Small intestine (tissue), 7 donors: ENCODE data around the gene CYP2W1. TPM values are rescaled to one million over a fixed set of nuclear protein-coding genes. Genes with fewer than 3 reads are reported as not detected.

ENCODE experiments used
- DNase-seq, 2 donors: peaks; one replicate each; pipeline versions ENCODE4 v3.0.0 to v3.0.0-alpha.2; 2013
- FAIRE-seq: peaks from 2 replicates; lab custom pipeline; 2012; peaks lifted over from hg19 to GRCh38; lab: Jason Lieb, UNC
- H3K27ac ChIP-seq, 3 donors: one replicate each; pipeline ENCODE4 v1.5.1; 2013; ENCODE audit warnings: low read length in 2 of 3, mild to moderate bottlenecking in 2 of 3, control low read depth in 1 of 3, inconsistent platforms in 1 of 3, low read depth in 1 of 3, moderate library complexity in 1 of 3
- H3K27me3 ChIP-seq, 3 donors: one replicate each; pipeline ENCODE4 v1.6.1; 2013; ENCODE audit warnings: low read length in 3 of 3, inconsistent platforms in 1 of 3; ENCODE audit not compliant: control insufficient read depth in 3 of 3, insufficient read depth in 3 of 3
- H3K36me3 ChIP-seq, 3 donors: one replicate each; pipeline ENCODE4 v1.6.1; 2013; ENCODE audit warnings: low read length in 3 of 3, inconsistent platforms in 1 of 3, low read depth in 1 of 3, mild to moderate bottlenecking in 1 of 3, moderate library complexity in 1 of 3; ENCODE audit not compliant: control insufficient read depth in 3 of 3, insufficient read depth in 2 of 3
- H3K4me1 ChIP-seq, 3 donors: one replicate each; pipeline ENCODE4 v1.6.1; 2013; ENCODE audit warnings: low read length in 2 of 3, inconsistent platforms in 1 of 3, low read depth in 1 of 3, mild to moderate bottlenecking in 1 of 3, moderate library complexity in 1 of 3; ENCODE audit not compliant: control insufficient read depth in 3 of 3, insufficient read depth in 2 of 3
- H3K4me3 ChIP-seq, 3 donors: one replicate each; pipeline ENCODE4 v1.5.1; 2013; ENCODE audit warnings: low read length in 3 of 3, control low read depth in 1 of 3, inconsistent platforms in 1 of 3, low read depth in 1 of 3, mild to moderate bottlenecking in 1 of 3, moderate library complexity in 1 of 3
- H3K9me3 ChIP-seq, 2 donors: one replicate each; pipeline ENCODE4 v1.6.1; 2013; ENCODE audit warnings: low read depth in 1 of 2, low read length in 1 of 2; ENCODE audit not compliant: control insufficient read depth in 2 of 2, insufficient read depth in 1 of 2
- WGBS, 3 donors: extraction: QIAGEN DNeasy Blood & Tissue Kit; methylation state at CpG; one replicate each; pipeline ENCODE4 v1.1.7; 2013; 5-methylcytosine and 5-hydroxymethylcytosine counted together
- polyA plus RNA-seq, 4 donors: library from polyadenylated mRNA; stranded (reverse) in 3 of 4; unstranded in 1 of 4; fragments of 200-250 nt in 3 of 4; fragments of 120-200 nt in 1 of 4; gene quantifications; one replicate each; pipeline versions ENCODE4 v1.2.1 to v1.2.3, GENCODE V29; 2013
- donor health status: healthy with polysubstance abuse.
- donor health status: control.
- donor health status: control.
- donor health status: Bipolar disorder and iron deficiency.
- donor health status: healthy.

Gene CYP2W1
- polyA plus RNA-seq, 4 donors = 0.81 to 1,098 (median 1.1) TPM

DNA sequence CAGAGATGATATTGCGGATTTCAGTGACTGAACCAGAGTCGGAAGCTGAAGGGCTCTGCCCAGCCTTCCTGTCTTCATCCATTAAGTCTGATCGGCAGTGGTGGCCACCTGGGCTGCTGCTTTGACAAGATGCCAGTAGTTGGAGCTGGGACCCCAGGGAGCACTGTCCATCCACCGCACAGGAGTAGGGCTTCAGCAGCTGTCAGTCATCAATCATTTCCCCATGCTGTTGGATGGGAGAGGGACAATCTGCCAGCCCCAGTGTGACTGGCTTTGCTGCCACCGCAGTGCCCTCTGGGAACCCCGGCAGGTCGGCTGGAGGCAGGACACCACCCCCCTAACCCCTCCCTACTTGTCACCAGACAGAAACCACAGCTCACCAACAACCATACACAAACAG lies 38.4 kb downstream of the CYP2W1 start:
- 89 to 97% (median 96%) methylated on average over 7 of the region's 7 CpGs for WGBS, 3 donors
- no peak overlapping the region for H3K4me3 ChIP-seq
- no peak overlapping the region for H3K27ac ChIP-seq
- no peaks in the 10 kb centered on the region for H3K4me1 ChIP-seq
- no peak for DNase-seq
- H3K27me3 ChIP-seq = no peaks in the 10 kb centered on the region
- H3K9me3 ChIP-seq = peaks cover 0 to 19% of the 10 kb centered on the region in 2 donors
- H3K36me3 ChIP-seq = peaks cover 0 to 86% (median 0%) of the 10 kb centered on the region in 3 donors
- FAIRE-seq = no peak

DNA sequence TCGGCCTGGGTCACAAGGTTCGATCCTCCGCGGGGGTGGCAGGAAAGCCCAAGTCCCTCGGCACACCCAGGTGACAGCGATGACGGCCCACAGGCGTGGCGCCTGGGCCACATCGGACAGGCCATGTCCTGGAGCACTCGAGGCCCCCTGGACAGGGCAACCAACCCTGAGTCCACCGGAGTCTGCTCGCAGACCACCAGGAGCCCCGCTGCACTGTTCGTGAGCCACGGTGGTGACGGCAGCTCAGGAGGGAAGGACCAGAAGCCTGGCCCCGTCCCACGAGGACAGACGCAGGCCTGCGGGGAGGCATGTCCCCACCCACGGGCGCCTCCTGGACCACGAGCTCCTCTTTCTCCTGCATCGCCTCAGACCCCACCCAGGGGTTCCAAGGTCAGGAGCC lies 39.0 kb downstream of the CYP2W1 start:
- Histone ChIP-seq H3K27ac (no peak overlapping the region), H3K4me3 (no peak overlapping the region), H3K9me3 (peaks cover 0 to 19% of the 10 kb centered on the region in 2 donors), H3K27me3 (no peaks in the 10 kb centered on the region), H3K4me1 (peaks cover 0 to under 1% (median 0%) of the 10 kb centered on the region in 3 donors), H3K36me3 (peaks cover 0 to 90% (median 0%) of the 10 kb centered on the region in 3 donors)
- FAIRE-seq (no peak), DNase-seq (no peak)
- WGBS, 3 donors = 94 to 98% (median 96%) methylated on average over 19 to 25 of the region's 25 CpGs

DNA sequence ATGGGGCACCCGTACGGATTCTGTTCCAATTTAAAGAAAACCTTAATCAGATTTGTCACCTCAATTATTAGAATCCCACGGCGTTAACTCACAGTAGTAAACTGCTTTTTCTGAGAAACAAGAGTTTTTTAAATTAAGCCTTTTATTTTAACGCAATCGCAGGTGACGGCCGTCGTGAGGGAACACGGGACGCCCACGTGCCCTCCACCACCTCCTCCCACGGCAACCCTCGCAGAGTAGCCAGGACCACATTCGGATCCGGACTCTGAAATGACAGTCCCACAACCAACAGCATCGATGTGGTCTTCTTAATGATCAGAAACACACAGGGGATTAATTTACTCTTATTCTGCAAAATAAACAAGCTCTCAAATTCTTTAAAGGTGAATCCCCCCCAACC lies 39.4 kb downstream of the CYP2W1 start:
- FAIRE-seq (no peak), DNase-seq (no peak)
- H3K27ac ChIP-seq = no peak overlapping the region
- H3K36me3 ChIP-seq = peaks cover 0 to 86% (median 0%) of the 10 kb centered on the region in 3 donors
- no peak overlapping the region for H3K4me3 ChIP-seq
- peaks cover 0 to 4% (median under 1%) of the 10 kb centered on the region in 3 donors for H3K4me1 ChIP-seq
- WGBS, 3 donors = 96 to 98% (median 97%) methylated on average over 17 of the region's 17 CpGs
- peaks cover 0 to 19% of the 10 kb centered on the region in 2 donors for H3K9me3 ChIP-seq
- no peaks in the 10 kb centered on the region for H3K27me3 ChIP-seq

DNA sequence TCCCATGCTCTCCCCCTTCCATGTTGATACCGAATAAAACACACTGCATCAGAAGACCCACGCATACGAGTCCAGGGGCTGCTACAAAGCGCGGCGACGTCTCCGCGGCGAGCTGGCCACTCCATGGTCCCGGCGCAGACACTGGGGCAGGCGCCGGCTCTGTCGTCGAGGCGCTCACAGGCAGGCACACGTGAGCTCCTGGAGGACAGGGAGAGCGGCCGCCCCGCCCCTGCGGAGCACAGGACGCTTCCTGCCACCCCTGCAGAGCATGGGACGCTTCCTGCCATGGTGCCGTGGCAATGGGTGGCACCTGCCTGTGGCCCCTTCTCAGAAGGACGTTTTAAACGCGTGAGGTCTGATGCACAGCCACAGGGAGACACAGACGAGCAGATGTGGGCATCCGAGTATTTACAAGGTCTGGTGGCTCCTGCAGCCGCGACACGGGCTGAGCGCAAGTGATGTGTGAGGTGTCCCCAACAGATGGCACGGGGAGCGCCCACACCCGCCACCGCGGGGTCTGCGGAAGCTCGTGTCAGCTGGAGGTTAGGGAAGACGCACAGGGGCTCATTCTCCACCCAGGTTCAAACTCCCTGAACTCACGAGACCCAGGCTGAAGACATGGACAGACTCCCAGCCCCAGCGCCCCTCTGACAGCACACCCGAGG lies 40.0 kb downstream of the CYP2W1 start:
- no peak for FAIRE-seq
- no peak for DNase-seq
- Histone ChIP-seq H3K9me3 (peaks cover 0 to 19% of the 10 kb centered on the region in 2 donors), H3K27ac (no peak overlapping the region), H3K4me1 (peaks cover 0 to 6% (median 3%) of the 10 kb centered on the region in 3 donors), H3K27me3 (no peaks in the 10 kb centered on the region), H3K36me3 (peaks cover 0 to 82% (median 0%) of the 10 kb centered on the region in 3 donors), H3K4me3 (no peak overlapping the region)
- WGBS, 3 donors = 89 to 94% (median 91%) methylated on average over 45 of the region's 45 CpGs

DNA sequence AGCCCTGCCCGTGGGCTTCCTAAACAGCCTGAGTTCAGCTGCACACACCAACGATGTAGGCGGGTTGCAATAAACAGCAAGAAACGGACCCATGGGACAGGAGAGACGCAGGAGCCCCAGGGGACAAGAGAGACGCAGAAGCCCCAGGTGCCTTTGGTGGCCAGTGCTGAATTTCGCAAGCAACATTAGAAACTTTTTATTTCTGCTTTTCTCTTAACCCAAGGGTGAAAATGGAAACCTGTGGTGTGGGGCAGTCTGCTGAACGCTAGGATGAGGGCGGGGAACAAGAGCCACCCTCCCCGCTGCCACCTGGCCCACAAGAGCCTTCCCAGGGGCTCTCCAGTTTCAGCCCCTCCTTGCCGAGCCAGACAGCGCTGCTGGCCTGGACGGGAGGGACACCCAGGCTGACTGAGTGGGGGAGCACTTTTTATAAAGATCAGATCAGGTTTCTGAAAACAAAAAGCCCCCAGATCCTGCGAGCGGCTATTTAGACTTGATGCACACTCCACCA lies 41.4 kb downstream of the CYP2W1 start:
- Histone ChIP-seq H3K4me1 (peaks cover 1 to 15% (median 3%) of the 10 kb centered on the region in 3 donors), H3K9me3 (peaks cover 0 to 19% of the 10 kb centered on the region in 2 donors), H3K27me3 (no peaks in the 10 kb centered on the region), H3K36me3 (peaks cover 0 to 74% (median 0%) of the 10 kb centered on the region in 3 donors), H3K27ac (peak overlapping the region in 1 of 3 donors; percentile 32), H3K4me3 (no peak overlapping the region)
- WGBS, 3 donors = 76 to 83% (median 80%) methylated on average over 15 of the region's 15 CpGs
- DNase-seq = no peak
- FAIRE-seq = no peak

- WGBS, 3 donors = 88 to 93% (median 90%) methylated on average over 23 to 25 of the region's 25 CpGs
- Histone ChIP-seq H3K4me3 (no peak overlapping the region), H3K27me3 (no peaks in the 10 kb centered on the region), H3K27ac (no peak overlapping the region), H3K4me1 (peaks cover 1 to 17% (median 3%) of the 10 kb centered on the region in 3 donors), H3K9me3 (peaks cover 0 to 19% of the 10 kb centered on the region in 2 donors), H3K36me3 (peaks cover 0 to 72% (median 0%) of the 10 kb centered on the region in 3 donors)
- FAIRE-seq (no peak), DNase-seq (no peak)
Observed at GRCh38 chr7:1024876-1025742, 42.1 kb downstream of the CYP2W1 start.

- DNase-seq (no peak), FAIRE-seq (no peak)
- Histone ChIP-seq H3K27me3 (no peaks in the 10 kb centered on the region), H3K9me3 (peaks cover 0 to 13% of the 10 kb centered on the region in 2 donors), H3K27ac (no peak overlapping the region), H3K4me3 (no peak overlapping the region), H3K36me3 (peaks cover 0 to 63% (median 0%) of the 10 kb centered on the region in 3 donors), H3K4me1 (peaks cover 1 to 17% (median 3%) of the 10 kb centered on the region in 3 donors)
- WGBS, 3 donors = 87 to 91% (median 90%) methylated on average over 30 to 31 of the region's 31 CpGs
Observed at GRCh38 chr7:1025743-1026581, 43.0 kb downstream of the CYP2W1 start.
